Measurements from ENCODE around the gene FUT7. TPM values are rescaled to one million over a fixed set of nuclear protein-coding genes. Genes with fewer than 3 reads are reported as not detected.

FUT7 gene, protein sequence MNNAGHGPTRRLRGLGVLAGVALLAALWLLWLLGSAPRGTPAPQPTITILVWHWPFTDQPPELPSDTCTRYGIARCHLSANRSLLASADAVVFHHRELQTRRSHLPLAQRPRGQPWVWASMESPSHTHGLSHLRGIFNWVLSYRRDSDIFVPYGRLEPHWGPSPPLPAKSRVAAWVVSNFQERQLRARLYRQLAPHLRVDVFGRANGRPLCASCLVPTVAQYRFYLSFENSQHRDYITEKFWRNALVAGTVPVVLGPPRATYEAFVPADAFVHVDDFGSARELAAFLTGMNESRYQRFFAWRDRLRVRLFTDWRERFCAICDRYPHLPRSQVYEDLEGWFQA
- under 1 TPM in 2 of 4 donors, not detected in 2; 0.04 to 0.11 TPM for polyA plus RNA-seq (ENCODE audit: insufficient read length in 4 of 4)

DNA sequence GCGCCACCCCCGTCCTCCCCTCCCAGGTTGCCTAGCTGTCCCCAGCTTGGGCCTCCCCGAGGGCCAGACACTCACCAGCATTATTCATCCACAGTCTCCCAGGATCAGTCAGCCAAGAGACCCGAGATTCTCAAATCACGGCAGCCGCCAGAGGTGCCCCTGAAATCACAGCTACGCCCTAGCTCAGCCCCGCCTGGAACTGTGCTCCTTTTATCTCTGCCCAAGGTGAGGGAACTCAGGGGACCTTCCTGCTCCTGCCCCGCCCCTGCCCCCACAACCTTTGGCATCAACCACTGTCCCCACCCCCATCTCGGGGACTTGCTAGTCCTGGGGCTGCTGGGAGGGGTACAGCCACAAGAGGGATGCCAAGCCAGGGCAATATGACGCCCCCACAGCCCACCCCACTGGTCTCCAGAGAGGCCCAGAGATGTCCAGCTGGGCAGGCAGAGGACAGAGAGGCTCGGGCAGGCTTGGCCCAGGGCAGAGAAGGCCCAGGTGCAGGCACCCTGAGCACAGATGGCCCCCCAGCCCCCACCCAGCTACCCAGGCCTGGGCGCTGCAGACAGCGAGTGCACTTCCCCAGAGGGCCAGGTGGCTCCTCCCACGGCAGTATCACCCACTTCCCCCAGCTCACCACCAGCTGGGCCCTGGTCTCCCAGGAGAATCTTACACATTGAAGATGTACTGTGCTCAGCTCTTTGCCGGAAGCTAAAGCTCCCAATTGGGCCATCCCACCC lies at the start of gene FUT7:
FUT7 (minus strand) TSS at position 185 of the 737 bp plus-strand sequence; CDS start at position 88, 97 bp downstream.
- no peak for DNase-seq (ENCODE audit: low read depth in 4 of 4, low spot score in 3 of 4)

DNA sequence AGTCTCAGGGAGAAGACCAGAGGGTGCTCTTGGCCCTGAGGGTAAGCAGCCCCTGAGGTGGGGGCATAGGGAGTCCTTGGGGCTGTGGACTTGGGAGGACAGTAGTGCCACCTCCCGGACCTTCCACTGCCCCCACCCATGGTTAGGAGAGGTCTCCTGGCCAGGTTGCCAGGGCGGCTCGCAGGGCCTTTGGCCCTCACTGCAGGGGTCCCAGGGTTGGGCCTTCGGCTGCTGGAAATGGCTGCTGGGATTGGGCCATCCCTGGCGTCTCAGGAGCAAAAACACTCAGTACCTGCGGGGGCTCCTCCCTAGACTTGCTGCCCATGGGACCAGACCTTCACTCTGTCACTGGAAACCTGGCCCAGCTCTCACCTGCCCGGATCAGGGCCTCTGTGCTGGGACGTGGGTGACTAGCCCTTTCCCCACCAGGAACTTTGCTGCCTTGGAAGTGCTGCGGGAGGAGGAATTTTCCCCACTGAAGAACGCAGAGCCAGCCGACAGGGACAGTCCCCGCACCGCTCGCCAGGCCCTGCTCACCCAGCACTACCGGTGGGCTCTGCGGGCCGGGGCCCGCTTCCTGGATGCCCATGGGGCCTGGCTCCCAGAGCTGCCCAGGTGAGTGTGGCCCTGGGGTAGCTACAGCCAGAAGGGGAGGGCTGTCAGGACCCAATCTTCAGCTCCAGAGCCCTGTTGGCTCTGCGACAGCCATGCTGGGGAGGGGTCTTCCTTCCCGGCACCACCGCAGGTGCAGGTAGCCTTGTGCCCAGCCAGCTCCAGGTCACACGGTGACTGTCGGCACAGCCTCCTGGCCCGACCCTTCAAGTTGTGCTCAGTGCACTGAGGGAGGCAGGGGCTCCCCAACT lies 48.6 kb upstream of the FUT7 start:
- DNase-seq (ENCODE audit: low read depth in 4 of 4, low spot score in 3 of 4), result no peak

DNA sequence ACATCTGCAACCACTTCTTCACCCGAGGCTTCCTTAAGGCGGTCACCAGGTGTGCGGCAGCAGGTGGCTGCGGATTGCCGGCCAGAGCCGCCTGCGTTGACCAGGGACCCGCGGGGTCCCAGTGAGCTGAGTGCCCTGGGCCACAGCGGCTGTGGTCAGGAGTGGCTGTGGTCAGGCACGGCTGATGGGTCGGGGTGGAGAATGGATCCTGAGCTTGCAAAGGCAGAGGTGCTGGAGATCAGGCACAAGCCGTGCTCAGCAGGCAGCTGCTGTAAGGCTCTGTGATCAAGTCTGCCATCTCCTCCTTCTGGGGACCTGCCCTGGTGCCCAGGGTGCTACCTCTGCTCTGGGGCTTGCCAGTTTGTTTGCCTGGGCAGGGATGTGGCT lies 47.5 kb upstream of the FUT7 start:
- no peak for DNase-seq (ENCODE audit: low read depth in 4 of 4, low spot score in 3 of 4)

DNA sequence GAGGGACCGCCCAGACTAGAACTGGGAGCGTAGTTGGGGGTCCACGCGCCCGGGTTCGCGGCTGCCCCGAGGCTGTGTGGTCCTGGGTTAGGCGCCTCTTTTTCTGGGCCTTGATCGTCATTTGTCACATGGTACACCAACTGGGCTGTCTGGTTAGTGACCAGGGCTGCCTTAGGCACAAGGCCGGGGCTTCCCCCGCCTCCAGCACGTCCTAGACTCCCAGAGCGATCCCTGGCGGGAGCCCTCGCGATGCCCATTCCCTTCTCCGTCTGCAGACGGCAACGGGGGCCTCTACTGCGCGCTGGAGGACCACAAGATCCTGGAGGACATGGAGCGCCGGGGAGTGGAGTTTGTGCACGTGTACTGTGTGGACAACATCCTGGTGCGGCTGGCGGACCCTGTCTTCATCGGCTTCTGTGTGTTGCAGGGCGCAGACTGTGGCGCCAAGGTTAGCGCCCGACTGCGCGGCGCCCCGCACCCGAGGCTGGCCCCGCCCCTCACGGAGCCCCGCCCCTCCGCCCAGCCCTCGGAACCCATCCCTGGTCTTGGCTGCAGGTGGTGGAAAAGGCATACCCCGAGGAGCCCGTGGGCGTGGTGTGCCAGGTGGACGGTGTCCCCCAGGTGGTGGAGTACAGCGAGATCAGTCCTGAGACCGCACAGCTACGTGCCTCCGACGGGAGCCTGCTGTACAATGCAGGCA lies 47.0 kb upstream of the FUT7 start:
- no peak for DNase-seq (ENCODE audit: low read depth in 4 of 4, low spot score in 3 of 4)

DNA sequence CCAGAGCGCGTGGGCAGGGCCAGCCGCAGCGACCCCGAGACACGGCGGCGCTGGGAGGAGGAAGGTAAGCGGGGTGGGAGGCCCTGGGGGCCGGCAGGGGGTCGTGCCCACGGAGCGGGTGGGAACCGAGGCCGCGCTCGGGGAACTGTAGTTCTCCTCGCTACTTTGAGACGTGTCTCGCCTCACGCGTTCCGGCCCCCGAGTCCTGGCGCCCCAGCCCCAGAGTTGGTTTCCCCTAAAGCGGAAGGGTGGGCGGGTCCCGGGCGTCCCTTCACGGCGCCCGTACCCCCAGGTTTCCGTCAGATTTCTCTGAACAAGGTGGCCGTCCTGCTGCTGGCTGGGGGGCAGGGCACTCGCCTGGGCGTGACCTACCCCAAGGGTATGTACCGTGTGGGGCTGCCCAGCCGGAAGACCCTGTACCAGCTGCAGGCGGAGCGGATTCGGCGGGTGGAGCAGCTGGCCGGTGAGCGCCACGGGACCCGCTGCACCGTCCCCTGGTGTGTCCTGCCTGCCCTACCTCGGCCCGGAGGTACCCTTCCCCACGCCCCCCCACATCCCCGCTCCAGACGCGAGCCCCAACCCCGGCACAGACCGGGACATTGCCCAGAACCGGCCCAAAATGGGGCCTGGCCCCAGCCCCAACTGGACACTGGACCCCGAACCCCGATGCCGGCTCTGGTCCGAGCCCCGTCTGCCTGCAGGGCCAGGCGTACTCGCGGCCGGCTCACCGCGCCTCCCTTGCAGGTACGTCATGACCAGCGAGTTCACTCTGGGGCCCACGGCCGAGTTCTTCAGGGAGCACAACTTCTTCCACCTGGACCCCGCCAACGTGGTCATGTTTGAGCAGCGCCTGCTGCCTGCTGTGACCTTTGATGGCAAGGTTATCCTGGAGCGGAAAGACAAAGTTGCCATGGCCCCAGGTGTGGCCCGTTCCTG lies 46.1 kb upstream of the FUT7 start:
- no peak for DNase-seq (ENCODE audit: low read depth in 4 of 4, low spot score in 3 of 4)

DNA sequence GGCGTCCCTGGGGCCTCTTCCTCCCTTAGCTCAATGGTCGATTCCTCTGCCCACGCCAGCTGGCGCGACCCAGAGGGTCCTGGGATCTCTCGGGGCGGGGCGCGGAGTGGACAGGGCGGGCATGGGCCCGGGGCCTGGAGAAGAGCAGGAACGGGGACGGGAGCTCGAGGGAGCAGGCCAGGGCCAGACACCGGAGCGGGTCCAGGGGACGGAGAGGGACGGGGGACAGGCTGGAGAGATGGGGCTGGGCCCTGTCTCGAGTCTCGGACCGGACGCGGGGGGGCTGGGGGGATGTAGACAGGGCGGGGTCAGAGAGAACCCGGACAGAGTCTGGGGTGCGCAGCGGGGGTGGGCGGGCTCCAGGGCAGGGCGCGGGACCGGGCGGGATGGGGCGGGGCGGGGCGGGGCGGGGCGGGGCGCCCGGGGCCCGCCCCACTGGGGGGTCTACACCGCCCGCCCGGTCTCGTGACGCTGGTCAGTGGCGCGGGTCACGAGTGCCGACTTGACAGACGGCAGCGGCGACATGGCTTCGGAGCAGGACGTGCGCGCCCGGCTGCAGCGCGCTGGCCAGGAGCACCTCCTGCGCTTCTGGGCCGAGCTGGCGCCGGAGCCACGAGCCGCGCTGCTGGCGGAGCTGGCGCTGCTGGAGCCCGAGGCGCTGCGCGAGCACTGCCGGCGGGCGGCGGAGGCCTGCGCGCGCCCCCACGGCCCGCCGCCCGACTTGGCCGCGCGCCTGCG lies 45.3 kb upstream of the FUT7 start, which contains the start of gene UAP1L1:
UAP1L1 (plus strand) TSS at position 508 of the 738 bp plus-strand sequence; CDS start at position 524, 16 bp downstream.
- no peak for DNase-seq (ENCODE audit: low read depth in 4 of 4, low spot score in 3 of 4)

DNA sequence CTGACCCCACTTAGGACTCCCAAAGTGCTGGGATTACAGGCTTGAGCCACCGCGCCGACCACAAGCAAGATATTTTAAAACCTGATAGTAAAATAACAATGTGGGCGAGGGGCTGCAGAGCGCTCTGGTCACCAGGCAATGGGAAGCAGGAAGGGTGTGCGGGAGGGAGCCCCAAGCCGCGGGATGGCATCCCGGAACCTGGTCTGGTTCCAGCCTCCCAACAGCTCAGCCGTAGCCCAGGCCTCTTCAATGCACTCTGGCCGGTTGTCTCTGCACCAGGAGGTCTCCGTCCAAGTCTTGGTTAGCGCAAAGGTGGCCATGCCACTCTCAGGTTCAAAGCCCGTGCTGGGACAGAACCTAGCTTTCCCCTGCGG lies 44.7 kb upstream of the FUT7 start:
- no peak for DNase-seq (ENCODE audit: low read depth in 4 of 4, low spot score in 3 of 4)

DNA sequence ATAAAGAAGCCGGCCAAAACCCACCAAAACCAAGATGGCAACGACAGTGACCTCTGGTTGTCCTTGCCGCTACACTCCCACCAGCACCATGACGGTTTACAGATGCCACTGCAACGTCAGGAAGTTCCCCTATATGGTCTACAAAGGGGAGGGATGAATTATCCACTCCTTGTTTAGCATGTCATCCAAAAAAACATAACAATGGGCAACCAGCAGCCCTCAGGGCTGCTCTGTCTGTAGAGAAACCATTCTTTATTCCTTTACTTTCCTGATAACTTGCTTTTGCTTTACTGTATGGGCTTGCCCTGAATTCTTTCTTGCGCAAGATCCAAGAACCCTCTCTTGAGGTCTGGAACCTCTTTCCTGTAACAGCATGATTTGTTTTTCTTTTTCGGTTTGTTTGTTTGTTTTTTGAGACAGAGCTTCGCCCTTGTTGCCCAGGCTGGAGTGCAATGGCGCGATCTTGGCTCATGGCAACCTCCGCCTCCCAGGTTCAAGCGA lies 43.4 kb upstream of the FUT7 start:
- no peak for DNase-seq (ENCODE audit: low read depth in 4 of 4, low spot score in 3 of 4)

DNA sequence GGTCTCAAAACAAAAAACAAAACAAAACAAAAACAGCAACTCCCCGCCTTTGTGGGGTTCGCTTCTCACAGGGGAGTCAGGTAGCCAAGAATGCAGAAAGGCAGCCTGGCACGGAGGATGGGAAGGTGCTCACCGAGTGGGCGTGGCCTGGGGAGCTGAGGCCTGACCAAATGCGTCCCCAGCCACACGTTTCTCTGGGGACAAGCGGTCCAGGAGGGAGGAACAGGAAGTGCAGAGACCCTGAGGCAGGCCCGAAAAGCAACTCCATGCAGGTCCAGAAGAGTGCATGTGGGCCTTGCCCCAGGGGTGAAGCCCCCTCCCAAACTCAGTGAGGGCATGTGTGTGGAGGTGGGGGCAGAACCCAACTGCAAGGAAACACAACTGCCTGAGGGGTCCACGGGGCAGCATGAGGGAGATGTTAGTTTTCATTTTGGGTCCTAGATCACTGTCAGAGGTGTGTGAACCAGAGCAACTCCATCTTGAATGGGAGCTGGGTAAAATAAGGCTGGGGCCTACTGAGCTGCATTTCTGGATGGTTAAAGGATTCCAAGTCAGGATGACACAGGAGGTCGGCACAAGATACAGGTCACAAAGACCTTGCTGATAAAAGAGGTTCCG lies 42.9 kb upstream of the FUT7 start:
- DNase-seq (ENCODE audit: low read depth in 4 of 4, low spot score in 3 of 4), result no peak

DNA sequence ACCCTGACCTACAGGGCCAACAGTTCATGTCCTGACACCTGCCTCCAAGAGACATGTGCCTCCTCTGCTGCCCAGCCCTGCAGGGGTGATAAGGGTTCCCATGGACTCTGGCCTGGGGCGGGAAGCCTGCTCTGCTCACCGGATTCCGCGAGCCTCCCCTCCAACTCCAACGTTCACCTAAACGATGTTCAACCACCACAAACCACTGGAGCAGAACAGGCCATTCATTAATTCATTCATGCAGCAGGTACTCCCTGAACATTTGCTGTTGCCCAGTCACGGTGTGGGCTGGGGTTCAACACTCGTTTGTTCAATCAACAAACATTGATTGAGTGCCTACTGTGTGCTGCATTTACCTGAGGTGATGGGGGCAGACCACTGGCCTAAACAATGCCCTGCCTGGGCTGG lies 42.1 kb upstream of the FUT7 start:
- DNase-seq (ENCODE audit: low read depth in 4 of 4, low spot score in 3 of 4), result no peak

DNA sequence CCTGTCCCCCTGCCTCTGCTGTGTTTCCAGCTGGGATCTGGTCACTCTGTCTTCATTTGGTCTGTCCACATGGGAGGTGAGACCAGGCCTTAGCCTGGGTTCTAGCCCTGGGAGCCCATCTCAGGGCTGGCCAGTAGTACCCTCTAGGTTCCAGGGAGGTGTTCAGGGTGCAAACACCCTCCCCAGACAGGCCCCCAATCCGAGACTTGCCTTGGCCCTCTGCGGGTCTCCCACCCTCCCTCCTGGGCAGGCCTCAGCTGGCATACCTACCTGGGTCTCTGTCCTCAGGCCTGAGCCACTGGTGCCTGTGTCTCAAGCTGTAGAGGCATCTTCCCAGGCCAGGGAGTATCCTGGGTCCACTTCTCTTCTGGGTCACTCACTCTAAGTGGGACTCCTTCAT lies 39.4 kb upstream of the FUT7 start:
- no peak for DNase-seq (ENCODE audit: low read depth in 4 of 4, low spot score in 3 of 4)

DNA sequence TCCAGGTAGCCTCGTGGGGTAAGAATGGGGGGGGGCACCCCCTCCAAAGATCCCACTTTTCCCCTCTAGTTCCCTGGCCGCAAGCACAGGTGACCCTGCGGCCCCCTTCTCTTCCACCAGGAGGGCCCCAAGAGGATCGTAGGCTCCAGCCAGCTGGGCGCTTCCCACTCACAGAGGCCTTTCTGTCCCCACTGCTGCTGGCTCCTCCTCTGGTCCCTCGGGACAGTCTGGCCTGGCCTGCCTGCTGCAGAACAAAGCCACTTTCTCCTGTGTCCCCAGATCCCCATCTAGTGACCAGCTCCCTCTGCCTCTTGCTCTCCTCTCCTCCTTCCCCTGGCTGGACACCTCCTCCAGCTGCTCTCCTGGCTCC lies 39.0 kb upstream of the FUT7 start:
- no peak for DNase-seq (ENCODE audit: low read depth in 4 of 4, low spot score in 3 of 4)

DNA sequence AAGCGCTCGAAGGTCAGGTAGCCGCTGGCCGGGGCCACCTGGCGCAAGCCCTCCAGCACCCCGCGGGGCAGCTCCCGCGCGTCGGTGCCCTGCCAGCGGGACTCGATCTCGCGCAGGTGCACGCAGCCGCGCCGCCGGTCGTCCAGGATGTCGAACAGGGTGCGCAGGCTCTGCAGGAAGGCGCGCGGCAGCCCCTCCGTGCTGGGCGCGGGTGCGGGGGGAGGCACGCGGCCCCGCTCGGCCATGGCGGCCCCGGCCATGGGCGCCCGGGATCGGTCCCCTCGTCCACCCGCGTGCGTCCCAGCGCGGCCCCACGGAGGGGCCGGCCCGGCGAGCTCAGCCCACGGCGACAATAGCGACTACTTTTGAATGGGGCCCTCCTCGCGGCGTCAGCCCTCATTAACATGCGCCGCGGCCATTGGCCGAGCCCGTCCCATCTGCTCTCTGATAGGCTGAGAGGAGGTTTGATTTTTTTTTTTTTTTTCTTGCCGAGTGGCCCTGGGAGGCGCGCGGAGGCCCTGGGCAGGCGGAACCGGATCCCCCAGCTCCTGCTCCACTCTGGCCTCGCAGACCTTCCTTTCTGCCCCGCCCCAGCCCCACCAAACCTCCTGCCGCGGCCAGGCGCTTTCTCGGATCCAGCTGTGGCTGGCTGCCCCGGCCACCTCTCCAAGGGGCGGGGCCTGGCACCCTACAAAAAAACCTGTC lies 38.5 kb upstream of the FUT7 start, which contains the start of gene SAPCD2:
SAPCD2 (minus strand) TSS at position 357 of the 705 bp plus-strand sequence; CDS start at position 260, 97 bp downstream.
- DNase-seq (ENCODE audit: low read depth in 4 of 4, low spot score in 3 of 4), result peak; percentile 64 to 78 (median 74)

DNA sequence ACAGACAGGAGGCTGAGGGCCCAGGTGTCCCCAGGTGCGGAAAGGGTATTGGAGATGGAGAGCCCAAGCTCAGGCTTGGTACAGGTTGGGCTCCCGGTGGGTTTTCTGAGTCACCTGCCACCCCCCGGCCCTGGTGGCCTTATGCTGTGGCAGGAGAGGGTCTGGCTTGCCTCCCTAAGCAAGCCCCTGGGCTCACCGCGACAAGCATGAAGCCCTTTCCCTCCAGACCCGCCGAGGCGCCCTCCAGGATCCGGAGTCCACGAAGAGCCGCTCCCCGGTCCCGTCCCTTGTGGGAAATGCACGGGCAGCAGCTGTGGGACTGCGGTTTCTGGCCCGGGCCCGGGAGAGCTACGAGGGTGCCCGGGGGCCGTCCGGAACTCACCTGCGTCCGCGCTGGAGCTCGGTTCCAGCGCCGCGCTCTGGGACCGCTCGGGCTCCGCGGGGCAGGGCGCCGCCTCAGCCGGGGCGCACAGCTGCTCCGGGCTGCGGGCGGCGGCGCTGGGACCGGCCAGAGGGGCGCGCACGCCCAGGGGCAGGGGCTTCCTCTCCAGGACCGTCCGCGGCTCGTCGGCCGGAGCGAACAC lies 37.7 kb upstream of the FUT7 start:
- no peak for DNase-seq (ENCODE audit: low read depth in 4 of 4, low spot score in 3 of 4)

DNA sequence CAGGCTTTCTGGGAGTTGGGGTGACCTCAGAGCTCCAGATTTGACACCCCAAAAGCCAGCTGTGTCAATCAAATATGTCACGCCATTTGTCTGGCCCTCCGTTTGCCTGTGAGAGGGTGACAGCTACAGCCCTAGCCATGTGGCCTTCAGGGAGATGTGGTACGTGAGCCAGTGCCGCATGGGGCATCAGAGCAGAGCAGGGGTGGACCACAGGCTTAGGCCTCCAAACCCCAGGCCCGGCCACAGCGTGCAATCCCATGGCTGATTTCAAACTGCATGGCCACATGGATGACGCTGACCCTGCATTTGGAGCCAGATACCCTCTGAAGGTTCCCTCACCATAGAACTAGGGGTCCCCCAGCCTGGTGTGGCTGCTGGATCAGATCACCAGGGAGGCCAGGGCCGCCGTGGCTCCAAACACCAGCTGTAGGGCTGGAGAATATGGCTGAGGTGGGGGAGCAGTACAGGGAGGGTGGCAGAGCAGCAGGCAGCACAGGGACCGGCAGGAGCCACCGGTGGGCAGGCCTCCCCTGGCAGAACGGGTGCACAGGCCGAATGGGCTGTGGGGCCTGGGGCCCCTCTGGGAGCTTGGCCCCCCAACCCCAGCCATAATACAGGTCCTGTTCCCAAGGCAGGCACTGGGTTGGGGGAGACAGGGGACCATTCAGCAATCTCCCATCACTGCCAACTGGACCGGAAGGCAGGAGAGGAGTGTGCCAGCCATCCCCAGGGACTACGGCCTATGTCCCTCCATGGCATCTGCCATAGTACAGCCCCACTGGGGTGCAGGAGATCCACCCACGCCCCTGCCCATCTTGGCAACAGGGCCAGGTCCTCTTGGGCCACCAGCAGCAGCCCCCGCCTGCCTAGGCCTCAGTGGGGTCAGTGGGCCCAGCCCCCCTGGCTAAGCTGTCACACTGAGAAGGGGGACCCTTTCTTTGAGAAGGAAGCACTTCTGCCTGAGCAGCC lies 36.9 kb upstream of the FUT7 start:
- no peak for DNase-seq (ENCODE audit: low read depth in 4 of 4, low spot score in 3 of 4)

All from right renal pelvis (tissue), 4 donors.